IPS-NIHi7 (cell line): Measurements from ENCODE around the gene PRB4.
"Not testable (repeated sequence)": the region's sequence is repeated elsewhere in the genome, so short reads cannot be mapped to it uniquely, and the experiment has no call there.

Experiments
- DNase-seq: peaks from one replicate; pipeline ENCODE4 v3.0.0; 2012; ENCODE audit warnings: mixed read lengths; ENCODE audit errors: extremely low spot score

Gene PRB4

GRCh38 chr12:11310336-11310735, at the start of gene PRB4:
TSS of gene PRB4 (minus strand) at chr12:11310436. CDS start at chr12:11310398, 38 bp downstream.
- DNase-seq, result no peak

- DNase-seq, result not testable (repeated sequence)
Observed at GRCh38 chr12:11351736-11352135, 41.5 kb upstream of the PRB4 start.

GRCh38 chr12:11348439-11348838, 38.2 kb upstream of the PRB4 start:
- DNase-seq, result no peak

GRCh38 chr12:11347810-11348209, 37.6 kb upstream of the PRB4 start:
- no peak for DNase-seq

GRCh38 chr12:11344500-11344899, 34.3 kb upstream of the PRB4 start:
- no peak for DNase-seq

GRCh38 chr12:11324426-11324825, 14.2 kb upstream of the PRB4 start:
- no peak for DNase-seq

GRCh38 chr12:11321980-11322379, 11.7 kb upstream of the PRB4 start:
- DNase-seq, result no peak

GRCh38 chr12:11307143-11307542, 3.1 kb downstream of the PRB4 start:
- no peak for DNase-seq

GRCh38 chr12:11273449-11273848, 36.8 kb downstream of the PRB4 start:
- no peak for DNase-seq

GRCh38 chr12:11269607-11270006, 40.6 kb downstream of the PRB4 start, which contains the start of gene PRB3:
TSS of gene PRB3 (minus strand) at chr12:11269707. CDS start at chr12:11269669, 38 bp downstream.
- DNase-seq, result no peak

GRCh38 chr12:11264501-11264900, 45.7 kb downstream of the PRB4 start:
- no peak for DNase-seq
